Kidney (tissue), 14 donors: Measurements from ENCODE around the gene STK32B. TPM values are rescaled to one million over a fixed set of nuclear protein-coding genes. Genes with fewer than 3 reads are reported as not detected.

Experiments used
- DNase-seq, 5 donors: peaks; one replicate each; pipeline ENCODE4 v3.0.0-alpha.2; 2013 to 2020
- FAIRE-seq: peaks from 2 replicates; lab custom pipeline; 2012; peaks lifted over from hg19 to GRCh38; lab: Jason Lieb, UNC
- H3K27ac ChIP-seq, 2 donors: one replicate each; pipeline ENCODE4 v1.7.0; 2013; ENCODE audit warnings: low read depth in 2 of 2, low read length in 2 of 2, inconsistent platforms in 1 of 2
- H3K27me3 ChIP-seq: one replicate; pipeline ENCODE4 v1.7.1; 2013; ENCODE audit warnings: low read length, inconsistent platforms; ENCODE audit not compliant: control insufficient read depth, insufficient read depth
- H3K36me3 ChIP-seq, 3 donors: one replicate each; pipeline versions ENCODE4 v1.7.0 to v1.7.1; 2013; ENCODE audit warnings: low read length in 3 of 3, control low read depth in 1 of 3, inconsistent platforms in 1 of 3; ENCODE audit not compliant: insufficient read depth in 3 of 3, control insufficient read depth in 2 of 3
- H3K4me1 ChIP-seq, 3 donors: one replicate each; pipeline versions ENCODE4 v1.7.0 to v1.7.1; 2013; ENCODE audit warnings: low read length in 3 of 3, inconsistent platforms in 1 of 3, low read depth in 1 of 3; ENCODE audit not compliant: control insufficient read depth in 2 of 3, insufficient read depth in 2 of 3
- H3K4me3 ChIP-seq, 3 donors: one replicate each; pipeline versions ENCODE4 v1.7.0 to v1.8.1; 2013; ENCODE audit warnings: low read length in 3 of 3, control low read depth in 1 of 3, inconsistent platforms in 1 of 3
- H3K9ac ChIP-seq, 3 donors: one replicate each; pipeline versions ENCODE4 v1.7.0 to v1.7.1; 2013; ENCODE audit warnings: low read length in 3 of 3, control low read depth in 1 of 3, inconsistent platforms in 1 of 3
- H3K9me3 ChIP-seq, 3 donors: one replicate each; pipeline versions ENCODE4 v1.7.0 to v1.7.1; 2013; ENCODE audit warnings: low read length in 3 of 3, control low read depth in 1 of 3, inconsistent platforms in 1 of 3; ENCODE audit not compliant: control insufficient read depth in 2 of 3, insufficient read depth in 1 of 3
- intact Hi-C: fragments of 100-400 bp; cut with DNase I; formaldehyde crosslinking; loops from one replicate; pipeline ENCODE4 v1.11.1; 2022
- polyA plus RNA-seq: library from polyadenylated mRNA; stranded (reverse); fragments of 350-450 nt; fragmentation: Illumina TruSeq; extraction: RNeasy Lipid Tissue Mini Kit (QIAGEN cat#74804); gene quantifications from one replicate; pipeline ENCODE4 v1.2.3, GENCODE V29; 2014; ENCODE audit warnings: low read depth, low replicate concordance; ENCODE audit not compliant: insufficient read depth
- total RNA-seq: library from RNA; stranded (reverse); fragmentation: NEBNext Ultra II Directional; extraction: Animal tissue kit (Norgen Biotek cat#: 25700); gene quantifications from one replicate; pipeline ENCODE4 v1.2.1, GENCODE V29; 2021
- TF ChIP-seq, protein P1 (sequence below): IDR thresholded peaks from 3 replicates; pipeline ENCODE4 v1.5.1; 2012; ENCODE audit warnings: mild to moderate bottlenecking, moderate library complexity, borderline replicate concordance; ENCODE audit not compliant: insufficient read depth; ENCODE audit errors: extremely low read depth
- donor health status: control.
- donor health status: control.
- donor health status: control.
- donor health status: control.
- donor health status: control.
- donor health status: DM: yes; HTN: yes; CAD: no.
- donor health status: Normal renal cell carcinoma (clear cell type).

Gene STK32B
- total and polyA plus RNA-seq, 2 donors from 2014 or later: 18.1 to 18.2 TPM

DNA sequence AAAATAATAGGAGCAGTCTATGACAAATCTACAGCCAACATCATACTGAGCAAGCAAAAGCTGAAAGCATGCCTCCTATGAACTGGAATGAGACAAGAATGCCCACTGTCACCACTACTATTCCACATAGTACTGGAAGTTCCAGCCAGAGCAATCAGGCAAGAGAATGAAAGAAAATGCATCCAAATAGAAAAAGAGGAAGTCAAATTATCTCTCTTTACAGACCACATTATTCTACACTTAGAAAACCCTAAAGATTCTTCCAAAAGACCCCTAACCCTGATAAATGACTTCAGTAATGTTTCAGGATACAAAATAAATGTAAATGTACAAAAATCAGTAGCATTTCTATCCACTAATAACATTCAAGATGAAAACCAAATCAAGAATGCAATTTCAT, 249.0 kb downstream of the STK32B start:
- DNase-seq (no peak), FAIRE-seq (no peak)
- H3K27ac ChIP-seq: no peak overlapping the region
- no peaks in the 10 kb centered on the region for H3K9me3 ChIP-seq
- H3K4me1 ChIP-seq: no peaks in the 10 kb centered on the region
- intact Hi-C loops: no loop called here
- no peak overlapping the region for H3K4me3 ChIP-seq
- no peak overlapping the region for H3K9ac ChIP-seq
- no peaks in the 10 kb centered on the region for H3K27me3 ChIP-seq
- no peaks in the 10 kb centered on the region for H3K36me3 ChIP-seq
- TF ChIP-seq, protein P1, sequence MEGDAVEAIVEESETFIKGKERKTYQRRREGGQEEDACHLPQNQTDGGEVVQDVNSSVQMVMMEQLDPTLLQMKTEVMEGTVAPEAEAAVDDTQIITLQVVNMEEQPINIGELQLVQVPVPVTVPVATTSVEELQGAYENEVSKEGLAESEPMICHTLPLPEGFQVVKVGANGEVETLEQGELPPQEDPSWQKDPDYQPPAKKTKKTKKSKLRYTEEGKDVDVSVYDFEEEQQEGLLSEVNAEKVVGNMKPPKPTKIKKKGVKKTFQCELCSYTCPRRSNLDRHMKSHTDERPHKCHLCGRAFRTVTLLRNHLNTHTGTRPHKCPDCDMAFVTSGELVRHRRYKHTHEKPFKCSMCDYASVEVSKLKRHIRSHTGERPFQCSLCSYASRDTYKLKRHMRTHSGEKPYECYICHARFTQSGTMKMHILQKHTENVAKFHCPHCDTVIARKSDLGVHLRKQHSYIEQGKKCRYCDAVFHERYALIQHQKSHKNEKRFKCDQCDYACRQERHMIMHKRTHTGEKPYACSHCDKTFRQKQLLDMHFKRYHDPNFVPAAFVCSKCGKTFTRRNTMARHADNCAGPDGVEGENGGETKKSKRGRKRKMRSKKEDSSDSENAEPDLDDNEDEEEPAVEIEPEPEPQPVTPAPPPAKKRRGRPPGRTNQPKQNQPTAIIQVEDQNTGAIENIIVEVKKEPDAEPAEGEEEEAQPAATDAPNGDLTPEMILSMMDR: no peak

DNA sequence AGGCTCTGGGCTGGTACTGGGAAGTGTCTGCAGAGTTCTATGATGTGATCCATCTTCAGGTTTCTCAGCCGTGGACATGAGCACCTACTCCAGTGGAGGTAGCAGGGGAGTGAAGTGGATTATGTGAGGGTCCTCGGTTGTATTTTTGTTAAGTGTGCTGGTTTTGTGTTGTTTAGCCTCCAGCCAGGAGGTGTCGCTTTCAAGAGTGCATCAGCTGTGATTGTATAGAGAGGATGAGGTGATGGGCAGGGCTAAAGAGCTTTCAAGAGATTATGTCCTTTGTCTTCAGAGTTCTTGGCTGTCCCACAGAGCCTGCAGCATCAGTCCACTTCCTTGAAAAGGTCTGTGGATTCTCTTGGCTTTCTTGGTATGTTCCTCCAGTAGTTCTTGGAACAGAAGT, 256.6 kb downstream of the STK32B start:
- DNase-seq (no peak), FAIRE-seq (no peak)
- H3K4me3 ChIP-seq: no peak overlapping the region
- H3K4me1 ChIP-seq: no peaks in the 10 kb centered on the region
- intact Hi-C loops: no loop called here
- no peak overlapping the region for H3K9ac ChIP-seq
- no peaks in the 10 kb centered on the region for H3K9me3 ChIP-seq
- TF ChIP-seq, protein P1: no peak
- H3K36me3 ChIP-seq: no peaks in the 10 kb centered on the region
- H3K27ac ChIP-seq: no peak overlapping the region
- no peaks in the 10 kb centered on the region for H3K27me3 ChIP-seq

DNA sequence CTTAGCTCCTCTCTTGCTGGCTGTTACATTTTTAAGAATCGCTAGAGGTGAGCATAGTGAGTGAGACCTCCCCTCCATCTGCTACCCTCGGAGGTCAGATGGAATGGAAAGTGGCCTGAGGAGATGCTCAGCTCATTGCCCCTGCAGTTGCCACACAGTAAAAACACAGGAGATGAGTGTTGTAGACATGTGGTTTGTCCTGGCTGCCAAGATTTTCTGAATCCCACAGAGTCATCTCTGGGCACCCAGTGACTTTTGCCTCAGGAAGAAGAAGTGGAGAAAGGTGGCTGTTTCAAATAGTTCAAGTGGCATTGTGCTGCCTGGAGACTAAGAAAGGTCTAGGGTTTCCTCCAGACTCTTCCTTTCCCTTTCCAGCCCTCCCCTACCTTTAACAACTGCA, 271.0 kb downstream of the STK32B start:
- Histone ChIP-seq H3K4me3 (no peak overlapping the region), H3K9me3 (peaks cover 0 to 13% (median 4%) of the 10 kb centered on the region in 3 donors), H3K9ac (no peak overlapping the region), H3K27ac (no peak overlapping the region), H3K27me3 (no peaks in the 10 kb centered on the region), H3K36me3 (no peaks in the 10 kb centered on the region), H3K4me1 (no peaks in the 10 kb centered on the region)
- TF ChIP-seq, protein P1: no peak
- FAIRE-seq (no peak), DNase-seq (no peak)
- intact Hi-C loops: no loop called here
